ENCODE results near the gene METTL27. TPM values are rescaled to one million over a fixed set of nuclear protein-coding genes. Genes with fewer than 3 reads are reported as not detected.

The METTL27 gene
- total RNA-seq, 1 experiment from 2014 or later = 4.3 TPM

- Mint-ChIP-seq H3K27me3 (ENCODE audit: low read depth) (peaks cover 2% of the 10 kb centered on the region), H3K4me1 (peaks cover 75% of the 10 kb centered on the region), H3K4me3 (peak overlapping the region; percentile 24), H3K9me3 (no peaks in the 10 kb centered on the region), H3K36me3 (peaks cover 5% of the 10 kb centered on the region), H3K27ac (peak overlapping the region; percentile 95)
- ChIA-PET POLR2A (interaction anchor here (0.8 to 5.7 kb wide), 4 partner anchors 12 to 88 kb away, joined by 3 to 91 read pairs (median 9); partner anchors contain the start of genes ABHD11 and METTL27), CTCF (interaction anchor here (0.7 to 7.9 kb wide), 6 partner anchors 12 to 216 kb away, joined by 3 to 68 read pairs (median 4); partner anchors contain the start of genes ABHD11, METTL27 and MLXIPL)
- TF ChIP-seq ZNF121 (CRISPR knock-in tag; IDR thresholded peaks at IDR 0.05) = peak; percentile 90
- no peak for TF ChIP-seq ATF3 (CRISPR knock-in tag; conservative IDR thresholded peaks at IDR 0.05)
- ATAC-seq = no peak
- DNase-seq (ENCODE audit: low spot score) = no peak
These were observed 13.3 kb downstream of the METTL27 start for GRCh38 chr7:73828972-73829371.

GRCh38 chr7:73828107-73828803 lies 14.1 kb downstream of the METTL27 start:
- ChIA-PET CTCF (interaction anchor here (0.8 to 7.9 kb wide), 11 partner anchors 9 to 221 kb away, joined by 3 to 68 read pairs (median 4); partner anchors contain the start of genes CLDN3 and METTL27), POLR2A (interaction anchor here (1.0 to 3.4 kb wide), 6 partner anchors 12 to 89 kb away, joined by 4 to 11 read pairs (median 8); partner anchors contain the start of genes ABHD11, CLDN3 and METTL27)
- Mint-ChIP-seq H3K36me3 (no peaks in the 10 kb centered on the region), H3K27me3 (ENCODE audit: low read depth) (peaks cover 7% of the 10 kb centered on the region), H3K4me3 (peak overlapping the region; percentile 4), H3K9me3 (no peaks in the 10 kb centered on the region), H3K4me1 (peaks cover 69% of the 10 kb centered on the region), H3K27ac (peak overlapping the region; percentile 87)
- no peak for TF ChIP-seq PREB (CRISPR knock-in tag; IDR thresholded peaks at IDR 0.05; ENCODE audit: borderline replicate concordance)
- no peak for TF ChIP-seq ZNF416 (CRISPR knock-in tag; IDR thresholded peaks at IDR 0.05)
- no peak for TF ChIP-seq E2F5 (CRISPR knock-in tag; IDR thresholded peaks at IDR 0.05)
- TF ChIP-seq NR3C1 (CRISPR knock-in tag; conservative IDR thresholded peaks at IDR 0.05; ENCODE audit: low read depth) = no peak
- TF ChIP-seq NFE2L1 (CRISPR knock-in tag; IDR thresholded peaks at IDR 0.05) = no peak
- TF ChIP-seq CREB1 (CRISPR knock-in tag; IDR thresholded peaks at IDR 0.05) = no peak
- TF ChIP-seq PRRX2 (CRISPR knock-in tag; IDR thresholded peaks at IDR 0.05) = no peak
- no peak for TF ChIP-seq TEAD1 (CRISPR knock-in tag; IDR thresholded peaks at IDR 0.05)
- no peak for TF ChIP-seq MLX (CRISPR knock-in tag; IDR thresholded peaks at IDR 0.05)
- TF ChIP-seq ZNF512 (CRISPR knock-in tag; IDR thresholded peaks at IDR 0.05; ENCODE audit: borderline replicate concordance) = no peak
- TF ChIP-seq ATF2 (CRISPR knock-in tag; IDR thresholded peaks at IDR 0.05; ENCODE audit: borderline replicate concordance, low read depth) = no peak
- no peak for TF ChIP-seq HMGXB4 (CRISPR knock-in tag; IDR thresholded peaks at IDR 0.05)
- no peak for TF ChIP-seq KAT7 (CRISPR knock-in tag; IDR thresholded peaks at IDR 0.05; ENCODE audit: borderline replicate concordance)
- no peak for TF ChIP-seq CTCF (IDR thresholded peaks at IDR 0.05)
- TF ChIP-seq MXD4 (CRISPR knock-in tag; IDR thresholded peaks at IDR 0.05; ENCODE audit: borderline replicate concordance) = no peak
- TF ChIP-seq ZNF396 (CRISPR knock-in tag; IDR thresholded peaks at IDR 0.05; ENCODE audit: borderline replicate concordance) = no peak
- DNase-seq (ENCODE audit: low spot score) (no peak), ATAC-seq (no peak)

All from WTC11 (cell line).